Measurements from ENCODE around the gene CLCN5. TPM values are rescaled to one million over a fixed set of nuclear protein-coding genes. Genes with fewer than 3 reads are reported as not detected.
"Not testable (repeated sequence)": the region's sequence is repeated elsewhere in the genome, so short reads cannot be mapped to it uniquely, and the experiment has no call there.

The CLCN5 gene
- total RNA-seq, 1 donor from 2014 or later, result 9.2 TPM

- DNase-seq (ENCODE audit: extremely low read depth, low read depth, low spot score), result no peak
These were observed 72.8 kb downstream of the CLCN5 start for GRCh38 chrX:49995107-49995731.

DNA sequence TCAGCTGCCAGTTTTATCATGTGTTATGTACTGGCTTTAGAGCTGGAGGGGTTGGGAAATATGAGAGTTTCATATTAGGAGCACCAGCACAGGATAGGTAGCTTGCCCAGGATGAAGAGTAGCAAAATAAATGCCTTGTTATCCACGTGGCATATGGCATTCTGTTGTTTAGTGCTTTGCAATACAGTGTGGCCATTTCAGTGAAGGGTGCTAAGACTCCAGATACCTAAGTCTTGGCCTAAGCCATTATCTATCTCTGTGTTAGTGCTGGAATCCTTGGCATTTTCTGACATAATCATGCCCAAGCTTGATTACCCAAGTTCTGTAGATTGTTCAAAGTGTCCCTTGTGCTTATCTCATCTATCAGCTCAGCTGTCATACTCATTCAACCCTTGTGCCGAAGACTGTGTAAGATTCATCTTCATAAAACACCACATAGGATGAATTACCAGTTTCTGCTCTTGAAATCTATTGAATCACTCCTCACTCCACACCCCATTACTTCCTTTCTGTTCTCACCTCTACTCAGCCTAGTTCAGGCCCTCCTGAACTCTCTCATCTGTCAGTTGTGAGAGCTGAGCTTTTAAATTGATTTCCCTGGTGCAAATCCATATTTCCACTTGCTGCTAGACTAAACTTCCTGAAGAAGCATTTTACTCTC, 73.5 kb downstream of the CLCN5 start:
- no peak for DNase-seq (ENCODE audit: extremely low read depth, low read depth, low spot score)

DNA sequence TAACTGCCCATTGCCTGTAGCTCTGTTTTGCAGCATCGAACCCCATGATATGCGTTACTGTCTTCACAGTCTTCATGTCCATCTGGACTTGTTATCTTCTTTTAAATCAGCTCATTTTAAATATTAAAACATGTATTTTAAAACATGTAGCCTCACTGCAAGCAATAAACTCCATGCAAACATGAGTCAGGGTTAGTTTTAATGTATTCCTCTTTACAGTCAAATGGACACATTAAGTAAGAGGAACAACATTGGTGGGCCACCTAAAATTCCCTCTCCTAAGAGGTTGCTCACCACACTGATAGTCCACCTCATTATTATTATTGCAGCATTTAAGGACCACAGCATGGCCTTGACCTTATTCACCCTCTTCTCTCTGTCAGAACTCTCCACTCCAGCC, 74.1 kb downstream of the CLCN5 start:
- no peak for DNase-seq (ENCODE audit: extremely low read depth, low read depth, low spot score)

DNA sequence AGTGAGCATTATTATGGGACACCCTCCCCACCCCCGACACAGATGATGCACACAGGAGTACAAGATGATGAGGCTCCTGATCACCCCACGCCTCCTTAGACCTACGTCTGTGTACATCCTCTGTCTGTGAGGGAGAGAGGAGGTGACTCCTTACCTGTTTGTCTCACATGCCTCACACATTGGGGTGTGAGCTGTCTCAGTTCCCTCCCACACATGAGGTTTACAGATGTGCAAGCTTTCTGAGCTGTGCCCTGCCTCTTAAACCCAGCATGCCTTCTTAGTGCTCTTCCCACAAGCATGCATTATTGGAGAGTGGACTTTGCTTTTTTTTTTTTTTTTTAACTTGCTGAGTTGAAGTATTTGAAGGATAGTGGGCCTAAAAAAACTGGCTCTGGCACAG, 76.7 kb downstream of the CLCN5 start:
- no peak for DNase-seq (ENCODE audit: extremely low read depth, low read depth, low spot score)

DNA sequence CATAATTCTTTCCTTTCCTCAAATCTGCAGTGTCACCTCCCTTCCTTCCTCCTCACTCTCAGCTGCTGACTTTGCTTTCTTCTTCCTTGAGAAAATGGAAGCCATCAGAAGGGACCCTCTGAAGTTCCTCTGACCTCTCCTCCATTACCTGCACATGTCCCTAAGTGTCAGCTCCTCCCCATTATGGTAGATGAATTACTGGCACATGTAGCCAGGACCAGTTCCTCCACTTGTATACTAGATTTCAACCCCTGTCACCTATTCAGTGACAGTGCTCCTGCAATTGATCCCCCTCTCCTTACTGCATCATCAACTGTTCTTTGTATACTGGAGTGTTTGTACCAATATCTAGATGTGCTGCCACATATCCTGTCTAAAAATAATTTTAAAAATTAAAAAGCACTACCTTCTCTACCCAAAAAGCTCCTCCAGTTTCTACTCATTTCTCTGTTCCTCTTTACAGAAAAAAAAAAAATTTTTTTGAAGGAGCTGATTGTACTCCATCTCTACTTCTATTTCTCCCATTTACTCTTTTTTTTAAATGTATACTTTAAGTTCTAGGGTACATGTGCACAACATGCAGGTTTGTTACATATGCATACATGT, 78.6 kb downstream of the CLCN5 start:
- no peak for DNase-seq (ENCODE audit: extremely low read depth, low read depth, low spot score)

GRCh38 chrX:50002067-50002714, 79.8 kb downstream of the CLCN5 start:
- DNase-seq (ENCODE audit: extremely low read depth, low read depth, low spot score), result no peak

DNA sequence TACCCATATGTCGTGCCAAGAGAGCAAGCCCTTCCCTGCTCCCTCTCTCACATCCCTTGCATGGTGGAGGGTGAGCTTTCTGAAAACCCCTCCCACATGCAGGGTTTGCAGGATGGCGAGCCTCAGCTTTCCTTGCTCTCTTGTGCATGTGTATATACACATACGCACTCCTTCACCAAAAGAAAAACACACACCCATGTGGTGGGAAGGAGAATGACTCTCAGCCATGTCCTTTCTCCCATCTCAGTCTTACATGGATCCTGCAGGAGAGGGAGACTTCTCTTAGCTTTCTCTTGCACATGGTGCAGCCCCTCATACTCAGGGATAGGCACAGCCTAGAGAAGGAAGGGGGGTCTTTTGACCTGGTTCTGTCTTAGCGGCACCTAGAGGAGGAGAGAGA, 81.1 kb downstream of the CLCN5 start:
- no peak for DNase-seq (ENCODE audit: extremely low read depth, low read depth, low spot score)

- DNase-seq (ENCODE audit: extremely low read depth, low read depth, low spot score), result no peak
These were observed 81.5 kb downstream of the CLCN5 start for GRCh38 chrX:50003927-50004326.

- DNase-seq (ENCODE audit: extremely low read depth, low read depth, low spot score), result not testable (repeated sequence)
These were observed 103.2 kb downstream of the CLCN5 start for GRCh38 chrX:50025591-50025990.

DNA sequence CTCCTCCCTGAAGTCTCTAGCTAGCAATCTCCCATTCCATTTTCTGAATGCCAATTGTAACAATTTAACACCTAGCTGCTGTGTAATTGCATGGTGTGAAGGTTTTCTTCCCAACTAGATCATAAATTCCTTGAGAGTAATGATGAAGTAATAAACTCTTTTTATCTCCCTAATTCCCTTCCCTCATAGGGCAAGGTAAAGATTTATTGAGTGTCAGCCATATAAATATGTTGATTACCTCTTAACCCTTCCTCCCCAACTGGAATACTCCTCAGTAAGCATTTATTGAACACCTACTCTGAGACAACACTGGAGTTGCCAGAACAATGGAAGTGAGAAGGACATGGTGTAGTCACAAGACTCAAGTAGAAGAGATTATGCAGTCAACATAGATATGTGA, 112.7 kb downstream of the CLCN5 start:
- DNase-seq (ENCODE audit: extremely low read depth, low read depth, low spot score), result no peak

DNA sequence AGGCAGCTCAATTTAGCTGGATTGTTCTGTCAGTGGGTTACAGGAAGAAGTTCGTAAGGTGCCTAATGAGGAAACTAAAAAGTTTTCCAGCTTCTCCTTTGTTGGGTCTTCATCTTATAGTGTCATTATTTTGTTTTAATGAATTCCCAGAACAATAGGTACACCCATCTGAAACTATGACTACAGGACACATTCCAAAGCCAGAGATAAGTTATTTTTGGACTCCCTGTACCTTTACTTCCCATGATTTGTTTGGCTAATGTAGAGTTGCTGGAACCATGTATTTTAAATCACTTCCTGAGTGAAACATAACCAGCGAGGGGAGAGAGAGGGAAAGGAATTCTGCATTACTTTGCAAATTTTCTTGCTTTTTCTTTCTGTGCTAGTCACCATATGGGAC, 114.0 kb downstream of the CLCN5 start:
- no peak for DNase-seq (ENCODE audit: extremely low read depth, low read depth, low spot score)

DNA sequence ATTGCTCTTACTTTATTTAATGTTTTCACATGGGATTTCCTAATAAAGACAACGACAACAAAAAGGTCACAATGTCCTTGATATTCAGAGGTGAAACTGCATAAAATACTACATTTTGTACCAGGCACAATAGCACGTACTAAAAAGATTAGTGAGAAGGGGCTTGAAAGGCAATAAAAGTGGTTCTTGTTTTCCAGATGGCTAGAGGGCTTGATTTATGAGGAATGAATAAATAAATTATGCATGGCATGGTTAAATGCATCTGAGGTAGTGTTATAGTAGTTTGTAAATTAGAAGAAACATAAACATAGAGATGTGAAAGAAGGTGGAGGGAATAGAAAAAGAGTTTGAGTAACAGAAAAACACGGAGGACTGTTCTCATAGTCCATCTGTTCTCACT, 123.4 kb downstream of the CLCN5 start:
- no peak for DNase-seq (ENCODE audit: extremely low read depth, low read depth, low spot score)

- no peak for DNase-seq (ENCODE audit: extremely low read depth, low read depth, low spot score)
These were observed 126.8 kb downstream of the CLCN5 start for GRCh38 chrX:50049228-50049627.

DNA sequence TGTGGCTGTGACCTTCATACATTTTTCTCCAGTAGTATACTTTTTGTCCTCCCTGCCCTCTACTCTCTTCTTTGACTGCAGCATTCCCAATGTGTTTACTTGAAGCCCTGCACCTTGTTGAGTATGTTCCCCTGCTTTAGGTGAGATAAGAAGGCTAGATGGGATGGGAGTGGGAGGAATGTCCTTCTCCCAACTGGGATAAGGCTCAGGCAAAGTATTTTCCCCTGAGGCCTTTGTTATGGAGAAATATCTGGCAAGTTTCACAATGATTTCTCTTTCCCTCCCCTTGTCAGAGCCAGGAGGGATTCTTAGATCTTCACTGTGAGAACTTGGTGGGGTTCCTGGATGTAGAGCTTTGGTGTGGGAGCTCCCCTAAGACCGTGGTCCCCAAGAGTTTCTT, 131.8 kb downstream of the CLCN5 start:
- DNase-seq (ENCODE audit: extremely low read depth, low read depth, low spot score), result no peak

- no peak for DNase-seq (ENCODE audit: extremely low read depth, low read depth, low spot score)
These were observed 144.0 kb downstream of the CLCN5 start for GRCh38 chrX:50066318-50066937.

DNA sequence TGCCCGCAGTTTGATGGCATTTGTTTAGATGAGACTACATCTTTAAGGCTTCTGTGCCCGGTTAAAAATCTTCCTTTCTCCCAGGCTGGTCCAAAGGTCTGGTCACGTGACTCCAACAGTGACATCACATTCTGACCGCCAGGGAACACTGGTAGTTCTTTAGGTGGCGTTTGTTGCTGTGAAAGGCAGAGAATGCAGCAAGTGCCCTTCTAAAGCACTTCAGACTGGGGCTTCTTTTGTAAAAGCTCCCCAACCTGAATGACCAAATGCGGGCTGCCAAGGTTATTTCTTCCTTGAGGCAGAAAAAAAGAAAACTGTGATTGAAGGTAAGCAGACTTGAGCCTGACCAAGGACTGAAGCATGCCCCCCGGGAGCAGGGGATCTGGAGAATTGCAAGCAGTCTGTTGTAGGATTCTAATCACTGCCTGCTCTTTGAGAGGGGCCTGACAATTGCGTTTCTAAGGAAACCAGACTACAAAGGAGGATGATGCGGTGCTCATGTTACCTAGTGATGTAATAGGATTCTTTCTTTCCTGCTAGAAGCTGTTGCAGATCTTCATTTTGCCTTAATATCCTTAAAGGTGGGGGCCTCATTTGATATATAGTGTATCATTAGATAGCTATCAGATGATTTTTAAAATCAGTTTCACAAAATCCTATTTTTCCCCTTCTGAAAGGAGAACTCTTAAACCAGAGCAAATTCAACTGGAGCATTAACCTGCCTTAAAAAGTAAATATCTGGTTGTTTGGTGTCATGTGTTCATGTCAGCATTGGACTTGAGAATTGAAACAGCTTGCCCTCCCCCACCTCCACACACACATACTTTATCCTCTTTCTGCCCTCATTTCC, 145.3 kb downstream of the CLCN5 start:
- DNase-seq (ENCODE audit: extremely low read depth, low read depth, low spot score), result no peak

GRCh38 chrX:50068285-50068563, 145.8 kb downstream of the CLCN5 start:
- DNase-seq (ENCODE audit: extremely low read depth, low read depth, low spot score), result no peak

DNA sequence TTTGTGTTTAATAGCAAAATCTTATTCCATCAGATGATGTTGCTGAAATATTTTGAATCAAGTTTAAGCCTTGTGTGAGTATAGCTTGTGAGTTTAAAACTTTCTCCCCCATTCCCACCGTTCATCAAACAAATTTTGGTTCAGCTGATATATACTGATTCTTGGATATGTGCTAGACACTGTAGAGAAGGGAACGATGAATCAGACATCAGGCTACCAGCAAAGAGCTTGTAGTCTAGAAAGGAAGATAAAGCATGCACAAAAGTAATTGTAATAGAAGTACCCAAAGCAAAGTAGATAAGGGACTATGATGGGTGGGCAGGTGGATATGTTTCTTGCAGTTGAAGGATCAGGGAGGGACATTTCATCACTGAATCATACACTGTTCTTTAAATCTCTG, 146.5 kb downstream of the CLCN5 start:
- no peak for DNase-seq (ENCODE audit: extremely low read depth, low read depth, low spot score)

DNA sequence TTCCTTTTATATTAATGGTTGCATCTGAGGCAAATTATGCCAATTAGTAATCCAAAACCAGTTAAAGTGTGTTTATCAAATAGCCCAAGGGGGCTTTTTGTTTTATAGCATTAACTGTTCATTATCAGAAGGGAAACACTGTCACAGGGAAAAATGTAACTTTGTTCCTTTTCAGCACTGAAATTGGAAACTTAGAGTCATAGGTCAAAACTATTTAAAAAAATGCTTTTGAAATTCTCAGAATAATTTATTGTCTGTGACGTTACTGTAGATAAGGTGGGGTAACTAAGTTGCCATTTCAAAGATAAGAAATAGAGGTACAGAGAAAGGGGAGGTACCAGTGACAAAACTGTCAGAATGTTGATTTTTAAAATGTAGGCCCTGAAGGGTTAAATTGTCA, 149.1 kb downstream of the CLCN5 start:
- DNase-seq (ENCODE audit: extremely low read depth, low read depth, low spot score), result no peak

GRCh38 chrX:50072110-50072509, 149.7 kb downstream of the CLCN5 start:
- no peak for DNase-seq (ENCODE audit: extremely low read depth, low read depth, low spot score)

DNA sequence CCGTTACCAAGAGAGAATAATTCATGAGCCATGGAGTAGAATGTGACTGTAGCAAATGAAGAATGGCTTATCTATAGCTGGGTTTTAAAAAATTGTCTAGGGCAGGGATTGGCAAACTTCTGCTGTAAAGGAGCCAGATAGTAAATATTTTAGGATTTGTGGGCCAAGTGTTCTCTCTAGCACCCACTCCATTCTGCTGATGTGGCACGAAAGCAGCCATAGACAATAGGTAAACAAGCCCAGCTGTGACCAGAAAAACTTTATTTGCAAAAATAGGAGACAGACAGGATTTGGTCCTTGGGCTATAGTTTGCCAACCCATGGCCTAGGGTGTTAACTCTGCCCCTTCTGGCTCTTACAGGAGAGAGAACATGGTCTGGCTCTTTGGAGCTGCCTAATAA, 151.2 kb downstream of the CLCN5 start:
- DNase-seq (ENCODE audit: extremely low read depth, low read depth, low spot score), result no peak
